K562 (cell line): Measurements from ENCODE around the gene USB1. TPM values are rescaled to one million over a fixed set of nuclear protein-coding genes. Genes with fewer than 3 reads are reported as not detected.

ENCODE experiments used
- ATAC-seq: fragments of 200-7000 bp; cut with Tn5 transposase; 3 replicates; pipeline ENCODE4 v1.9.1; 2020; ENCODE audit warnings: moderate library complexity
- BruUV-seq: library from RNA; stranded (reverse); fragments of 400-500 nt; replicated peaks from 2 replicates; lab custom pipeline; 2021; lab: Mats Ljungman, UMichigan
- CTCF ChIA-PET: fragments of 300-600 bp; formaldehyde crosslinking; extraction: SDS; loops from one replicate; lab custom pipeline; 2021; ENCODE audit warnings: low intra/inter-chr PET ratio; lab: Yijun Ruan, JAX
- POLR2A ChIA-PET: fragments of 300-600, 350-650 bp; sonication (Branson Sonifier 250); formaldehyde crosslinking; extraction: SDS; loops from one replicate; lab custom pipeline; 2021; ENCODE audit warnings: antibody characterized with exemption, inconsistent platforms; lab: Yijun Ruan, JAX
- DNase-seq, 4 experiments: peaks; one replicate each; pipeline versions ENCODE4 v3.0.0 to v3.0.0-alpha.2; 2011 to 2018; ENCODE audit warnings: low spot score in 3 of 4, mixed read lengths in 3 of 4; ENCODE audit errors: extremely low read depth in 1 of 4
- FAIRE-seq: peaks from 2 replicates; lab custom pipeline; 2011; peaks lifted over from hg19 to GRCh38; lab: Jason Lieb, UNC
- H2AFZ ChIP-seq: 2 replicates; pipeline ENCODE4 v1.6.0; 2011; ENCODE audit warnings: low read depth, low read length, control low read depth, inconsistent platforms
- H3K27ac ChIP-seq: fragments of 200-600 bp; 3 replicates; pipeline ENCODE4 v1.8.0; 2011; ENCODE audit warnings: low read depth, mild to moderate bottlenecking, control low read depth, inconsistent platforms, low read length, moderate library complexity, mixed read lengths; ENCODE audit errors: extremely low read depth
- H3K27me3 ChIP-seq, 2 experiments: fragments of 300-600 bp in 1 of 2; 2 replicates in 1 of 2; 3 replicates in 1 of 2; pipeline versions ENCODE4 v1.6.0 to v1.8.0; 2011; ENCODE audit warnings: inconsistent platforms in 2 of 2, low read length in 2 of 2, mild to moderate bottlenecking in 1 of 2, mixed read lengths in 1 of 2, moderate library complexity in 1 of 2; ENCODE audit not compliant: control insufficient read depth in 2 of 2, insufficient read depth in 2 of 2
- H3K36me3 ChIP-seq: fragments of 300-600 bp; 3 replicates; pipeline ENCODE4 v1.8.0; 2011; ENCODE audit warnings: mild to moderate bottlenecking, low read length, inconsistent platforms; ENCODE audit not compliant: control insufficient read depth, insufficient read depth
- H3K4me1 ChIP-seq, 2 experiments: fragments of 200-600 bp in 1 of 2; replicated peaks in 1 of 2; 2 replicates in 1 of 2; 3 replicates in 1 of 2; pipeline versions ENCODE4 v1.5.1 to v1.8.0; 2011; ENCODE audit warnings: inconsistent platforms in 2 of 2, low read length in 2 of 2, mild to moderate bottlenecking in 1 of 2, mixed read lengths in 1 of 2, moderate library complexity in 1 of 2; ENCODE audit not compliant: control insufficient read depth in 2 of 2, insufficient read depth in 2 of 2
- H3K4me2 ChIP-seq: 2 replicates; pipeline ENCODE4 v1.6.1; 2011; ENCODE audit warnings: low read length, control low read depth, inconsistent platforms, mixed read lengths; ENCODE audit not compliant: insufficient read depth
- H3K4me3 ChIP-seq: fragments of 200-600 bp; sonication (generic), shearing (Covaris generic); 2 replicates; pipeline ENCODE4 v1.5.1; 2016; ENCODE audit warnings: control low read depth, inconsistent platforms
- H3K79me2 ChIP-seq: fragments of 200-600 bp; 3 replicates; pipeline ENCODE4 v1.8.0; 2011; ENCODE audit warnings: low read length, inconsistent platforms; ENCODE audit not compliant: control insufficient read depth, insufficient read depth
- H3K9ac ChIP-seq, 2 experiments: 2 replicates each; pipeline versions ENCODE4 v1.6.0 to v1.6.1; 2011; ENCODE audit warnings: low read depth in 2 of 2, low read length in 2 of 2, control low read depth in 1 of 2, inconsistent platforms in 1 of 2, mild to moderate bottlenecking in 1 of 2, mixed read lengths in 1 of 2; ENCODE audit not compliant: insufficient read depth in 1 of 2
- H3K9me1 ChIP-seq: one replicate; pipeline ENCODE4 v1.6.0; 2011; ENCODE audit warnings: inconsistent platforms, mild to moderate bottlenecking, low read length, moderate library complexity; ENCODE audit not compliant: control insufficient read depth, insufficient read depth
- H3K9me3 ChIP-seq: replicated peaks from 2 replicates; pipeline ENCODE4 v1.5.1; 2011; ENCODE audit warnings: low read depth, low read length, inconsistent platforms; ENCODE audit not compliant: control insufficient read depth, insufficient read depth
- H4K20me1 ChIP-seq: replicated peaks from 2 replicates; pipeline ENCODE4 v1.6.1; 2011; ENCODE audit warnings: low read length, inconsistent platforms, mixed read lengths; ENCODE audit not compliant: control insufficient read depth, insufficient read depth
- EZH2 ChIP-seq: IDR thresholded peaks from 2 replicates; pipeline ENCODE4 v1.6.1; 2012; ENCODE audit warnings: low read depth, mild to moderate bottlenecking, inconsistent platforms, low read length, borderline replicate concordance
- MAFK ChIP-seq: IDR thresholded peaks from 2 replicates; pipeline ENCODE4 v1.6.1; 2011; ENCODE audit warnings: low read length, improper control_type of control experiment
- NR1H2 ChIP-seq: sonication (generic); formaldehyde crosslinking; IDR thresholded peaks from 2 replicates; pipeline ENCODE4 v1.4.0; 2020; ENCODE audit warnings: mild to moderate bottlenecking, missing genetic modification reagents
- WGBS: fragments of 100-300 bp; shearing (Covaris generic); methylation state at CpG from one replicate; pipeline ENCODE4 v1.1.6; 2016; ENCODE audit warnings: low coverage, mixed read lengths; ENCODE audit not compliant: insufficient coverage; ENCODE audit errors: missing lambda C conversion rate; 5-methylcytosine and 5-hydroxymethylcytosine counted together
- in situ Hi-C: fragments of 300-500 bp; cut with MboI; formaldehyde crosslinking; loops from 4 replicates; pipeline ENCODE4 v1.15.0; 2018; ENCODE audit warnings: inconsistent platforms, mixed read lengths
- intact Hi-C: fragments of 100-400 bp; cut with micrococcal nuclease; formaldehyde crosslinking; loops from 2 replicates; pipeline ENCODE4 v1.14.2; 2022
- polyA plus RNA-seq, 8 experiments: library from polyadenylated mRNA; depleted of rRNA in 4 of 8; stranded (reverse) in 5 of 8; unstranded in 3 of 8; fragments of >200 nt; fragmentation: Nextera tagmentation in 2 of 8; fragmentation: Illumina TruSeq in 1 of 8; extraction: Ambion mirVana in 2 of 8; extraction: Trizol in 1 of 8; gene quantifications; 2 replicates each; pipeline versions ENCODE4 v1.2.1 to v1.2.3, GENCODE V29; 2011 to 2014; ENCODE audit warnings: inconsistent platforms in 1 of 8, missing spikeins in 1 of 8
- total RNA-seq, 7 experiments: library from RNA; depleted of rRNA in 6 of 7; stranded (reverse); fragments of >200 nt in 6 of 7; fragmentation: Illumina TruSeq in 2 of 7; extraction: Trizol in 2 of 7; gene quantifications; 2 replicates each; pipeline versions ENCODE4 v1.2.1 to v1.2.3, GENCODE V29; 2011 to 2021; ENCODE audit warnings: low replicate concordance in 1 of 7

Gene USB1
- total and polyA plus RNA-seq, 9 of the 15 experiments (the other 6 are each of a cell fraction or from before 2014, with no cell fraction given) = 11.6 to 73.6 (median 19.4) TPM

- Histone ChIP-seq H3K4me1 (peaks cover 12 to 33% of the 10 kb centered on the region in 2 experiments; a peak in 4 of 5 replicates), H3K4me3 (no peak overlapping the region), H3K9me1 (no peaks in the 10 kb centered on the region), H3K36me3 (peaks cover 16% of the 10 kb centered on the region; the same call in 1 of the 3 replicates), H3K4me2 (no peak overlapping the region), H4K20me1 (no peaks in the 10 kb centered on the region), H3K27me3 (no peaks in the 10 kb centered on the region), H3K9ac (peak overlapping the region in 1 of 2 experiments; percentile 30; a peak in 1 of 4 replicates), H3K79me2 (peaks cover 11% of the 10 kb centered on the region; the same call in 2 of the 3 replicates), H3K27ac (no peak overlapping the region), H2AFZ (no peak overlapping the region), H3K9me3 (no peaks in the 10 kb centered on the region)
- no peak for ATAC-seq
- intact Hi-C loops = loop anchor here (5.0 to 10.0 kb wide), 5 partner anchors 173 to 733 kb away; partner anchors contain the start of gene CSNK2A2
- POLR2A ChIA-PET = interaction anchor here (0.5 kb wide), 1 partner anchor 177 kb away, joined by 3 read pairs; no protein-coding TSS in a partner anchor
- in situ Hi-C loops = no loop called here
- CTCF ChIA-PET = interaction anchor here (1.4 to 2.2 kb wide), 2 partner anchors 100 to 106 kb away, joined by 4 to 20 read pairs; no protein-coding TSS in a partner anchor
- FAIRE-seq = no peak
- 71% methylated on average over 8 of the region's 8 CpGs for WGBS
- no peak for DNase-seq
- TF ChIP-seq NR1H2 (CRISPR knock-in tag) (no peak), EZH2 (no peak), MAFK (no peak)
- BruUV-seq = no TSS peak
These were observed 20.7 kb downstream of the USB1 start for GRCh38 chr16:58021661-58022551.
